Activated T-cell treated with anti-CD3 and anti-CD28 coated beads for 1 hour (primary cell): ENCODE results near the gene ARHGAP26.

Experiments
- DNase-seq: peaks from one replicate; pipeline ENCODE4 v3.0.0-alpha.2; 2020; ENCODE audit warnings: low read depth

Gene ARHGAP26

GRCh38 chr5:143146161-143146560 lies 376.0 kb downstream of the ARHGAP26 start:
- no peak for DNase-seq

DNA sequence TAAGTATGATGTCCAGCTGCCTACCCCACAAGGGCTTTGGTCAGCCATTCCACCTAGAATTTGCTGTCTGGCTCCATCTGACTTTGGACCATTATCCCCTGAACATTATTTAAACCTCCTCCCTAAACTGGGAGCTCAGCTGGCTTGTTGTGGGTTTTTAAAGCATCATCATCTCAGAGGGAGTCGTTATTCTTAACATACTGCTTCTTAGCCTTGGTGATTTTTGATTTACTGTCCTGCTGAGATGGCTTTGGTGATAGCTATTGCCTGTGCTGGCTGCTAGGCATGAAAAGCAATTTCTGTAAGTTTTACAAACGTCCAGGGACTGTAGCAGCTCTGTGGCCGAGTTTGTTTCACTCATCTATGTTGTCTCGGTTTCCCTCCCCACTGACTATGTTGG lies 377.2 kb downstream of the ARHGAP26 start:
- no peak for DNase-seq

- no peak for DNase-seq
Observed at GRCh38 chr5:143147902-143148301, 377.7 kb downstream of the ARHGAP26 start.

GRCh38 chr5:143148771-143149170 lies 378.6 kb downstream of the ARHGAP26 start:
- no peak for DNase-seq

GRCh38 chr5:143149759-143150158 lies 379.6 kb downstream of the ARHGAP26 start:
- DNase-seq: no peak

DNA sequence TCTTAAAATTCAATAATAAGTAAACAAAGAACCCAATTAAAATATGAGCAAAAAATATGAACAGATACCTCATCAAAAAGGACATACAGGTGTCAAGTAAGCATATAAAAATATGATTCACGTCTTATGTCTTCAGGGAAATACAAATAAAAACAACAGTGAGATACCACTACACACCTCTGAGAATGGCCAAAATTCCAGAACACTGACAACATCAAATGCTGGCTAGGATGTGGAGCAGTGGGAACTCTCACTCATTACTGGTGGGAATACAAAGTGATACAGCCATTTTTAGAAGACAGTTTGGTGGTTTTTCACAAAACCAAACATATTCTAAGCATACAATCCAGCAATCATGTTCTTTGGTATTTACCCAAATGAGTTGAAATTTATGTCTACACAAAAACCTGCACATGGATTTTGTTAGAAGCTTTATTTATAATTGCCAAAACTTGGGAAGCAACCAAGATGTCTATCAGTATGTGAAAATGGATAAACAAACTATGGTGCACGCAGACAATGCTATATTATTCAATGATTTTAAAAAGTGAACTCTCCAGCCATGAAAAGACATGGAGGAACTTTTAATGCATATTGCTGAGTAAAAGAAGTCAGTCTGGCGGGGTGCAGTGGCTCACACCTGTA lies 381.0 kb downstream of the ARHGAP26 start:
- DNase-seq: no peak

DNA sequence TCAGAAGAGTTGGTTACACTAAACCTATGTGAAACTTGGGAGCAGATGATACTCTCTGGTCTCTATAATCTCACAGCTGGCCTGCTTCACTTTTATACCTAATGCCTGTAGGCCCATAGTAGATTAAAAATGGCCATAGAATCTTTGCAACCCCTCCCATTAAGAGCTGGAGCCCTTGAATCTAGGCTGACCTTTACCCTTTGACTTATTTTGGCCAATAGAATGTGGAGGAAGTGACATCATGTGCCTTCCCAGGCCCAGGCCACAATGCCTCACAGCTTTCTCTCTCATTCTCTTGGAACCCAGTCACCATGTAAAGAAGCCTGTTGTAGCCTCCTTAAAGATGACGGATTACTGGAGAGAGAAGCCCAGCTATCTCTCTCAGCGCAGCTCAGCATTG lies 382.3 kb downstream of the ARHGAP26 start:
- DNase-seq: no peak

DNA sequence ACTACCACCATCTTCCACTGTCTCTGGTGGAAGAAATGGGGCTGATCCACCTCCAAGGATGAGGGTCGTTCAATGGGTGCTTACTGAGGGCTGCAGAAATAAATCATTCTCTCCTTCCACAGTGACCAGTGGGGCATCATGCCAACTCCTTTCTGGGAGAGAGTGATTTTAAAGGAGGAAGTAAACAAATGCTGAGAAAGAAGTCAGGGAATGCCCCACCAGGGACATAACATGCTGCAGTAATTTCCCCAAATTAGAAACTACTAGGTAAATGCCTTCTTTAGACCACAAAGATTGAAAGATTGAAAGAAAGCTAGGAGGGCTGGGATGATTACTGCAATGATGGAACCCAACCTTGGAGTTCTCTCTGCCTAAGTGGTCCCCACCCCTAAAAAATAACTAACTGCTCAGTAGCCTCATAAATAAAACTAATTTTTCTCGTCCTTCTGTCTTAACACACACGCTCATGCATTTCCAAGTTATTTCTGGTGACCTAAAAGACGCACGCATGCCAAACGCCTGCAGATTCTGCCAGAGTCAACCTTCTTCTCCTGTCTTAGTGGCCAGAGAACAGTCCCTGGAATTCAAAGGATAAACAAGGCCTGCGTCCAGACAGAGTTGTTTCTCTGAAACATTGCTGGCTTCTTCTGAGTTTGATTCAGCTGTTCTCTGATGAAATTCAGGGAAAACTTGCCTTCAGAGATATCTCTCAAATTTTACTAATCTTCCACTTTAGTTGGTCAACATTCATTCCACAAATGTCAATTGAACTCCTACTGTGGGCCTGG lies 383.3 kb downstream of the ARHGAP26 start:
- no peak for DNase-seq

DNA sequence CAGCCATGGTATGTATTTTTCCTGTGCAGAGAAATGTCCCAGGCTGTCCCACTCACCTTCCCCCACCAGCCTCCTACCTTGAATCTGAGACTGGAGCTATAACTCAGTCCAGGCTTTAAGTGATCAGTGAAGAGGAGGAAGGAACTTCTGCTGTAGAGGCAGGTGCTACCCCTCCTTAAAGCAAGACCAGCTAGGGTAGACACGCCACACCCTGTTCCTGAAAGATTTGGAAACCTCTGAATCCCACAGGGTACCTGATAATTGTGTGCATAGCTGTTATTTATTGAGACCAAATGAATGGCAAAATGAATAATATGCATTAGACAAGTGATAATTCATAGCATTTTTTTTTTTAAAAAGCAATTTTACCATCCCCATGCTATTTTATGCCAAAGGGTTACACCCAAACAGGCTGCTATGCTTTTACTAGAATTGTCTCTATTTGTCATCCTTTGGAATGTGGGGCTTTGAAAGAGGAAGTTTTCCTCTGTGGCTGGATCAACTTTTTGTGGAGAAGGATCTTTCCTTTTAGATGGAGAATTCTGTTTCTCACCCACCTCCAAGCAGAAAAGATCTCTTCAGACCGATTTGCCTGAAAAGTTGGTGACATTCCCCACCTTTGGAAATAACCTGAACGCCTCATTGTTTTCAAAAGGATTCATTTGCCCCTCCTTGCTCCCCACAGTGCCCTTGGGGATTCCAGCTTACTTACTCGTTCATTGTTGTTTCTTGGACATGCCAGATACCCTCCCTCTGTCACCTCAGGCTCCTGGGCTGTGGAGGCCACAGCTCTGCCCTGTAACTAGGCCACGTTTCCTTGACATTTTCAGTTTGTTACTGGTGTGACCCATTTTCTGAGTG lies 384.6 kb downstream of the ARHGAP26 start:
- no peak for DNase-seq

DNA sequence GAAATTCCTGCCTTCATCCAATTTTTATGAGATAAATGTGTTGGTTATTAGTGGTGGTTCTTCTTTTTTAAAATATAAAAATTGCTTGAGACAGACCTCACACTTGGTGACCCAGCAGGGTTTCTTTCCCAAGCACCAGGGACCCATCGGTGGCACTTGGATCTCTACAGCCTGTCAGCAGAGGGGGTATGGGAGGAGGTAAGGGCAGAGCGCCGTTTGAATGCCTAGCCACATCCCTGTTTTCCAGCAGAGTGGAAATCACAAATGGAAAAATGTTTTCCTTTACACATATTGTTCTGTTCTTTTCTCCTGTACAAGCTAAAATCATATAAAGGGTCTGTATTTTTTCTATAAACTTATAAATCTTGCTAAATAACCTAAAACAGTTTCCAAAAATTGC lies 385.3 kb downstream of the ARHGAP26 start:
- DNase-seq: no peak

- no peak for DNase-seq
Observed at GRCh38 chr5:143156086-143156485, 385.9 kb downstream of the ARHGAP26 start.

- DNase-seq: no peak
Observed at GRCh38 chr5:143156572-143156971, 386.4 kb downstream of the ARHGAP26 start.

- DNase-seq: no peak
Observed at GRCh38 chr5:143159031-143159430, 388.9 kb downstream of the ARHGAP26 start.

DNA sequence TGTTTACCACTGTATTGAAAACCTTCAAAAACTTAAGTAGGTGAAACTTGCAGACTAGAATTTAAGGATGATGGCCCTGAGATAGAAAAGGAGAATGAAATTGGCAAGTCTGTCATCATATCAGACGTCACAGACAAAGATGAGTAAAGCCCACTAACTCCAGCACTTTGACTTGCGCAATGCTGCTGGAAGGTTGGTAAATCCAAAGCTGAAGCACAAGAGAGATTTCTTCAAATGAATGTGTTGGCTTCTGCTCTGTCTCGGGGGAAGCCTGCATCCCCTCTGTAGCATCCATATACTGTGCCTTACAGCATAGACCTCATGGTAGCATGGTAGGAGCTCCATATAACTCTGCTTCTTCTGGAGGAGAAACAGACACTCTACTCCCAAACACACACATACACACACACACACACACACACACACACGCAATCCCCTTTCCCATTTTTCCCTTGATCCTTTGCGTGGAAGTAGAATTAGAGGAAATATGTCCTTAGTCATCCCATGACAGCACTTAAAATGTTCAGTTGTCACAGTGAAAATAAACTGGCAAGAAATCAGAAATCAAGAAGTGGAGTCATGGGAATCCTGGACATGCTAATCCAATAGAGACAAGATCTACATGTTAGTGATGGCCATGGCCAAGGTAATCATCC lies 391.8 kb downstream of the ARHGAP26 start:
- no peak for DNase-seq

- no peak for DNase-seq
Observed at GRCh38 chr5:143162810-143163209, 392.6 kb downstream of the ARHGAP26 start.

DNA sequence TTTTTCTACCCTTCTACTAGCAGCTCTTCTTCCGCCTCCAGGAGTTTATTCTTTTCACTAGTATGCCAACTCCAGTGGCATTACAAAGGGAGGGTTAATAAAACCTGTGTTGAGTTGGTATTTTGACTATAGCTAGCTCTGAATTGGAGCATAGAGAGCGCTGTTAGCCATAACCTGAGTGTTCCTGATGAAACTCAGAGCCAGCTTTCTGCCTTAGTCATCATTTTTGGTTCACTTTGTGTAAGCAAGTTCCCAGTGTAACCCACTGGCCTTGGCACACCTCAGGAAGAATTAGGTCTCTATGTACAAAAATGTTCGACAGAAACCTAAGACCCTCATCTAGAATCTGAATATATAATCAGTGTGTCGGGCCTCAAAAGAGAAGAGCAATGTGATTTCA lies 394.4 kb downstream of the ARHGAP26 start:
- no peak for DNase-seq

GRCh38 chr5:143165049-143165880 lies 395.1 kb downstream of the ARHGAP26 start:
- no peak for DNase-seq

DNA sequence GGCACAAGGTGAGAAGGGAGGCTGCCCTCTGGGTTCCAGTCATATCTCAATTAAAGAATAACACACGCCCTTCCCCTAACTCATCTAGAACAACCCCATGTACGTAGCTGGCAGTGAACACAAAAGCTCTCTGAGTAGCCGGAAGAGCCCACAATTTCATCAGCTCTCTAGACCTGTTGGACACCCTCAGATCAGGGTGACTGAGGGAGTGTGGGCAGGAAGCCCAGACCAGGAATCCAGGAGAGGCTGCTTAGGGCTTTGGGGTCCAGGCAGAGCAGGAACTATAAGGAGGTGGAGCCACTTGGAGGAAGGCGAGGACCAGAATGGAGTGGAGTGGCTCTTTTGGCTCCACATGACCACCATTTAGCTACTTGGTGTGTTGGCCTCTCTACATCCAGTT lies 395.9 kb downstream of the ARHGAP26 start:
- no peak for DNase-seq

GRCh38 chr5:143166661-143167420 lies 396.7 kb downstream of the ARHGAP26 start:
- DNase-seq: no peak

DNA sequence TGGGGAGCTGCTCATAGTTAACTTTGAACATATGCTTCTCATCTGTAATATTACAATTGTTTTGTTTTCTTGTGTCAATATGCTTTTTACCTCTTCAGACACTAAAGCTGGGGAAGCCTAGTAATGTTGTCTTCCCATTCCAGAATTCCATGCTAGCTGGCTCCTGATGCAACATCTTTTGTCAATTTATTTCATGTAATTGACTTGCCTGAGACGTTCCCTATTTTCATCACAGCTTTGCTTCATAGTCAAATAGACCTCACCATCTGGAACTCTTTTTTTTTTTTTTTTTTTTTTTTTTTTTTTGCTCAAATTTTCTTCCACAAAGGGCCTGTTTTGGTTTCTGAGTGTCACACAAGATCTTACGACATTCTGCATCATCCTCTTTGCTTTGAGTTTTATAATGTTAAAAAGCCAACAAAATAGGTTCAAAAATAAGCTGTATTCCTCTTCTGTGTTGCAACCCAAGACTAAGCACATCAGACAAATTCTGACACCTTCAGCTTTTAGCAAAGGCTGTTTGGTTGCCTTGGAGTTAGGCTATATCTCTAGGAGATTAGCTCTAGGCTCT lies 398.1 kb downstream of the ARHGAP26 start:
- no peak for DNase-seq
